Measurements from ENCODE around the gene IFI27L2.

DNA sequence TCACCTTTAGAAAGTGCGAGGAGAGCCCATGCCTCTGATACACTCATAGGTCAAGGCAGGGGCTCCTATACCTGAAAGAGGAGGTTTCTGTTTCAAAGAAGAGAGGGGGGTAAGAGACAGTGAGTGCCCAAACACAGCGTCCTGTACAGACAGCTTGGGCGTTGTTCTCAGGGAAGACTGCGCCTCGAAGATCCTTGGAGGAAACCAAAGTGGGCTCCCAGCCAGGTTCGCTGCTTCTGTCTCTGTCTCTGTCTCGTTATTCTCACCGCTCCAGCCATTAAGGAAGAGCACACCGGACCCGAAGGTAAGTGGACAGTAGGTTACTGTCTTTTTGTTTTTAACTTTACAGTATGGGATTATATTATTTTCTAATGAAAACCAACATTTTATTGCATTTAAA, 24.7 kb downstream of the IFI27L2 start:
- TF ChIP-seq, protein P1, sequence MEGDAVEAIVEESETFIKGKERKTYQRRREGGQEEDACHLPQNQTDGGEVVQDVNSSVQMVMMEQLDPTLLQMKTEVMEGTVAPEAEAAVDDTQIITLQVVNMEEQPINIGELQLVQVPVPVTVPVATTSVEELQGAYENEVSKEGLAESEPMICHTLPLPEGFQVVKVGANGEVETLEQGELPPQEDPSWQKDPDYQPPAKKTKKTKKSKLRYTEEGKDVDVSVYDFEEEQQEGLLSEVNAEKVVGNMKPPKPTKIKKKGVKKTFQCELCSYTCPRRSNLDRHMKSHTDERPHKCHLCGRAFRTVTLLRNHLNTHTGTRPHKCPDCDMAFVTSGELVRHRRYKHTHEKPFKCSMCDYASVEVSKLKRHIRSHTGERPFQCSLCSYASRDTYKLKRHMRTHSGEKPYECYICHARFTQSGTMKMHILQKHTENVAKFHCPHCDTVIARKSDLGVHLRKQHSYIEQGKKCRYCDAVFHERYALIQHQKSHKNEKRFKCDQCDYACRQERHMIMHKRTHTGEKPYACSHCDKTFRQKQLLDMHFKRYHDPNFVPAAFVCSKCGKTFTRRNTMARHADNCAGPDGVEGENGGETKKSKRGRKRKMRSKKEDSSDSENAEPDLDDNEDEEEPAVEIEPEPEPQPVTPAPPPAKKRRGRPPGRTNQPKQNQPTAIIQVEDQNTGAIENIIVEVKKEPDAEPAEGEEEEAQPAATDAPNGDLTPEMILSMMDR (IDR thresholded peaks at IDR 0.05), result no peak
- no peak for TF ChIP-seq ZFX (IDR thresholded peaks at IDR 0.05; ENCODE audit: borderline replicate concordance)

Data from 22Rv1 (cell line).